SK-N-SH (cell line): Measurements from ENCODE around the gene PLSCR3.

ENCODE experiments used
- CTCF ChIP-seq: fragments of 200-600 bp; sonication (generic); IDR thresholded peaks from 2 replicates; pipeline ENCODE4 v1.6.1; 2017; ENCODE audit warnings: antibody characterized with exemption, mild to moderate bottlenecking, moderate library complexity
- FOXM1 ChIP-seq: IDR thresholded peaks from 2 replicates; pipeline ENCODE4 v1.4.0; 2012; ENCODE audit warnings: low read depth, mild to moderate bottlenecking
- GATA2 ChIP-seq: sonication (generic); formaldehyde crosslinking; IDR thresholded peaks from 2 replicates; pipeline ENCODE4 v1.5.0; 2020; ENCODE audit warnings: mild to moderate bottlenecking, missing genetic modification reagents
- MXI1 ChIP-seq: IDR thresholded peaks from 2 replicates; pipeline ENCODE4 v1.6.1; 2012; ENCODE audit warnings: mild to moderate bottlenecking, low read depth, low read length, improper control_type of control experiment
- NFIC ChIP-seq: IDR thresholded peaks from 2 replicates; pipeline ENCODE4 v1.4.0; 2012; ENCODE audit warnings: borderline replicate concordance
- RXRA ChIP-seq: IDR thresholded peaks from 2 replicates; pipeline ENCODE4 v1.4.0; 2012; ENCODE audit warnings: low read depth, mild to moderate bottlenecking, borderline replicate concordance

GRCh38 chr17:7355573-7355972 lies 38.8 kb downstream of the PLSCR3 start:
- no peak for TF ChIP-seq CTCF
- TF ChIP-seq MXI1 = no peak
- TF ChIP-seq FOXM1 = no peak
- no peak for TF ChIP-seq GATA2
- no peak for TF ChIP-seq RXRA
- no peak for TF ChIP-seq NFIC
